Endothelial cell of umbilical vein (primary cell): ENCODE data around the gene DDAH2. TPM values are rescaled to one million over a fixed set of nuclear protein-coding genes. Genes with fewer than 3 reads are reported as not detected.

Experiments used
- BruUV-seq: library from RNA; stranded (reverse); fragments of 400-500 nt; replicated peaks from 2 replicates; lab custom pipeline; 2021; lab: Mats Ljungman, UMichigan
- CTCF ChIA-PET: fragments of 300-600, 350-600 bp; sonication (Branson Sonifier 250); formaldehyde crosslinking; loops from one replicate; lab custom pipeline; 2021; ENCODE audit warnings: antibody characterized with exemption, inconsistent platforms; lab: Charles Lee
- POLR2A ChIA-PET: fragments of 300-600, 350-600 bp; sonication (Branson Sonifier 250); formaldehyde crosslinking; loops from one replicate; lab custom pipeline; 2021; ENCODE audit warnings: antibody characterized with exemption, inconsistent platforms; lab: Charles Lee
- DNase-seq: peaks from one replicate; pipeline ENCODE4 v3.0.0-alpha.2; 2011; ENCODE audit warnings: low read depth, low spot score
- FAIRE-seq: peaks from 2 replicates; lab custom pipeline; 2011; peaks lifted over from hg19 to GRCh38; lab: Jason Lieb, UNC
- H2AFZ ChIP-seq: 2 replicates; pipeline ENCODE4 v1.6.0; 2012; ENCODE audit warnings: low read depth, low read length, control low read depth, inconsistent platforms
- H3K27ac ChIP-seq: 2 replicates; pipeline ENCODE4 v1.5.1; 2011; ENCODE audit warnings: low read depth, mild to moderate bottlenecking, control low read depth, low read length, moderate library complexity; ENCODE audit not compliant: insufficient read depth
- H3K27me3 ChIP-seq, 2 experiments: 2 replicates each; pipeline versions ENCODE4 v1.6.0 to v1.6.1; 2011; ENCODE audit warnings: low read length in 2 of 2, mixed read lengths in 1 of 2; ENCODE audit not compliant: control insufficient read depth in 2 of 2, insufficient read depth in 2 of 2
- H3K36me3 ChIP-seq, 2 experiments: 2 replicates in 1 of 2; 3 replicates in 1 of 2; pipeline ENCODE4 v1.5.1; 2011; ENCODE audit warnings: low read length in 2 of 2, mild to moderate bottlenecking in 1 of 2, moderate library complexity in 1 of 2; ENCODE audit not compliant: control insufficient read depth in 2 of 2, insufficient read depth in 2 of 2; ENCODE audit errors: extremely low read depth in 1 of 2
- H3K4me1 ChIP-seq: 3 replicates; pipeline ENCODE4 v1.5.1; 2011; ENCODE audit warnings: mild to moderate bottlenecking, low read length; ENCODE audit not compliant: control insufficient read depth, insufficient read depth; ENCODE audit errors: extremely low read depth
- H3K4me2 ChIP-seq: 2 replicates; pipeline ENCODE4 v1.6.1; 2011; ENCODE audit warnings: low read length, control low read depth, mixed read lengths; ENCODE audit not compliant: insufficient read depth
- H3K4me3 ChIP-seq, 3 experiments: fragments of 200-600 bp in 1 of 3; sonication (generic), shearing (Covaris generic) in 1 of 3; replicated peaks in 1 of 3; 2 replicates each; pipeline ENCODE4 v1.5.1; 2011 to 2016; ENCODE audit warnings: control low read depth in 3 of 3, low read length in 3 of 3, mild to moderate bottlenecking in 2 of 3, inconsistent platforms in 1 of 3, low read depth in 1 of 3, moderate library complexity in 1 of 3; ENCODE audit not compliant: insufficient read depth in 1 of 3
- H3K79me2 ChIP-seq: 2 replicates; pipeline ENCODE4 v1.6.0; 2012; ENCODE audit warnings: low read length, inconsistent platforms; ENCODE audit not compliant: control insufficient read depth, insufficient read depth
- H3K9ac ChIP-seq: replicated peaks from 2 replicates; pipeline ENCODE3; 2011; ENCODE audit warnings: low read length, control low read depth; ENCODE audit not compliant: insufficient read depth; ENCODE audit errors: extremely low read depth
- H3K9me1 ChIP-seq: replicated peaks from 3 replicates; pipeline ENCODE4 v1.6.0; 2011; ENCODE audit warnings: mild to moderate bottlenecking, low read length; ENCODE audit not compliant: control insufficient read depth, insufficient read depth; ENCODE audit errors: extremely low read depth
- H3K9me3 ChIP-seq: replicated peaks from 2 replicates; pipeline ENCODE4 v1.5.1; 2012; ENCODE audit warnings: low read length, inconsistent platforms; ENCODE audit not compliant: control insufficient read depth, insufficient read depth
- H4K20me1 ChIP-seq: replicated peaks from 2 replicates; pipeline ENCODE3; 2011; ENCODE audit warnings: mild to moderate bottlenecking, low read length; ENCODE audit not compliant: control insufficient read depth, insufficient read depth; ENCODE audit errors: extremely low read depth
- EZH2 ChIP-seq: IDR thresholded peaks from 2 replicates; pipeline ENCODE4 v1.6.1; 2012; ENCODE audit warnings: borderline replicate concordance, low read depth, mild to moderate bottlenecking, moderate library complexity, low read length, inconsistent platforms; ENCODE audit not compliant: severe bottlenecking
- FOS ChIP-seq: IDR thresholded peaks from 2 replicates; pipeline ENCODE4 v1.6.1; 2011; ENCODE audit warnings: mild to moderate bottlenecking, low read length, moderate library complexity, borderline replicate concordance; ENCODE audit not compliant: insufficient read depth
- GATA2 ChIP-seq: IDR thresholded peaks from 2 replicates; pipeline ENCODE4 v1.7.0; 2011; ENCODE audit warnings: low read depth, mild to moderate bottlenecking, moderate library complexity, mixed read lengths, low read length; ENCODE audit not compliant: insufficient read length, insufficient read depth
- JUN ChIP-seq: IDR thresholded peaks from 2 replicates; pipeline ENCODE4 v1.6.1; 2011; ENCODE audit warnings: borderline replicate concordance, low read depth; ENCODE audit not compliant: insufficient read length, insufficient read depth
- MYC ChIP-seq: IDR thresholded peaks from one replicate; pipeline ENCODE4 v1.6.1; 2011; ENCODE audit warnings: mild to moderate bottlenecking, low read depth, low read length
- POLR2A ChIP-seq: IDR thresholded peaks from 2 replicates; pipeline ENCODE4 v1.6.1; 2012; ENCODE audit warnings: low read depth, mild to moderate bottlenecking, control low read depth, low read length
- POLR2AphosphoS5 ChIP-seq: IDR thresholded peaks from 2 replicates; pipeline ENCODE4 v1.6.1; 2012; ENCODE audit warnings: low read depth, mild to moderate bottlenecking, control low read depth, low read length, moderate library complexity; ENCODE audit not compliant: insufficient read depth
- dilution Hi-C: fragments of 300-500 bp; cut with MboI; formaldehyde crosslinking; loops from one replicate; pipeline ENCODE4 v1.15.0; 2019; ENCODE audit warnings: low sequenced_read_pairs; ENCODE audit not compliant: extremely low pct_ligation_motif_present
- intact Hi-C: fragments of 100-400 bp; cut with micrococcal nuclease; formaldehyde crosslinking; loops from one replicate; pipeline ENCODE4 v1.10.0; 2022
- polyA plus RNA-seq, 4 experiments: library from polyadenylated mRNA; depleted of rRNA in 3 of 4; stranded (reverse) in 3 of 4; unstranded in 1 of 4; fragments of >200 nt; gene quantifications; 2 replicates each; pipeline versions ENCODE4 v1.2.1 to v1.2.3, GENCODE V29; 2011 to 2012; ENCODE audit warnings: missing spikeins in 1 of 4
- total RNA-seq: library from RNA; stranded (reverse); gene quantifications from 2 replicates; pipeline ENCODE4 v1.2.3, GENCODE V29; 2021
- TF ChIP-seq, protein P1 (sequence below), 2 donors: IDR thresholded peaks; 1 replicate in 1 of 2; 2 replicates in 1 of 2; pipeline ENCODE4 v1.5.1; 2011; ENCODE audit warnings: low read length in 2 of 2, mild to moderate bottlenecking in 2 of 2, moderate library complexity in 2 of 2, control low read depth in 1 of 2, inconsistent platforms in 1 of 2, low read depth in 1 of 2; ENCODE audit not compliant: insufficient read depth in 1 of 2; ENCODE audit errors: extremely low read depth in 1 of 2
- TF ChIP-seq, protein P2 (sequence below): IDR thresholded peaks from 2 replicates; pipeline ENCODE4 v1.6.1; 2011; ENCODE audit not compliant: insufficient read depth, insufficient read length

The DDAH2 gene
- total and polyA plus RNA-seq, 2 donors (not counting 3 experiments of a cell fraction or from before 2014, with no cell fraction given), result 109 to 176 TPM

DNA sequence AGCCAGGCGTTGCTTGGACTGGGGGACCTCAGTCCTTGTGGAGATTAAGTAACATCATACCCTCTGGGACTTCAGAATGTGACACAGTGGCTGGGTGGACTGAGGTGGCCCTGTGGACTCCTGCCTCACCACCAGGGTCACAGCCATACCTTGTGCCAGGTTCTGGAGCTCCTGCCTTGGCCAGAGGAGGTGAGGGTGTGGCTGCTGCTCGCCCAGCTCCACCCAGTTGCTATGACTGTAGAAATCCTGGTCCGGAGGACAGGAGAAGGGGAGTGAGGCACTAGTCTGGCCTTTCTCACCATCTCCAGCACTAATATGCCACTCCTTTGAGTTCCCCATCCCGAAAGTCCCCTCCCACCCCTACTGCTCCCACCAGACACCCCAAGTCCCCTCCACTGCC, 46.1 kb upstream of the DDAH2 start:
- BruUV-seq, result no TSS peak

DNA sequence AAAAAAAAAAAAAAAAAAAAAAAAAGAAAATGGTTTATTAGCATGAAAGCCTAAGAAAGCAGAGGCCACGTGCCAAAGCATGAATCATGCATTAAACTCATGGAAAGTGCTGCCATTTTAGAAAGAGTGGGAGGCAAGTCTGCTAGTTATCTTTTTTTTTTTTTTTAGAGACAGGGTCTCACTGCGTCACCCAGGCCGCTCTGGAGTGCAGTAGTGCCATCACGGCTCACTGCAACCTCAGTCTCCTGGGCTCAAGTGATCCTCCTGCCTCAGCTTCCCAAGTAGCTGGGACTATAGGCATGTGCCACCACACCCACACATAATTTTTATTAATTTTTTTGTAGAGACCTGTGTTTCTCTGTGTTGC, 42.9 kb upstream of the DDAH2 start:
- H3K36me3 ChIP-seq, result no peaks in the 10 kb centered on the region
- CTCF ChIA-PET, result interaction anchor here (1.2 to 6.6 kb wide), 12 partner anchors 20 to 180 kb away, joined by 3 to 71 read pairs (median 10); partner anchors contain the start of genes DDAH2, HSPA1A, HSPA1L and LSM2
- intact Hi-C loops (loop anchor here (1.0 to 5.0 kb wide), 4 partner anchors 23 to 225 kb away; partner anchors contain the start of genes ATP6V1G2, NELFE, NFKBIL1 and SKIC2), dilution Hi-C loops (no loop called here)
- no peaks in the 10 kb centered on the region for H3K9me1 ChIP-seq
- H4K20me1 ChIP-seq, result no peaks in the 10 kb centered on the region
- TF ChIP-seq, protein P1, sequence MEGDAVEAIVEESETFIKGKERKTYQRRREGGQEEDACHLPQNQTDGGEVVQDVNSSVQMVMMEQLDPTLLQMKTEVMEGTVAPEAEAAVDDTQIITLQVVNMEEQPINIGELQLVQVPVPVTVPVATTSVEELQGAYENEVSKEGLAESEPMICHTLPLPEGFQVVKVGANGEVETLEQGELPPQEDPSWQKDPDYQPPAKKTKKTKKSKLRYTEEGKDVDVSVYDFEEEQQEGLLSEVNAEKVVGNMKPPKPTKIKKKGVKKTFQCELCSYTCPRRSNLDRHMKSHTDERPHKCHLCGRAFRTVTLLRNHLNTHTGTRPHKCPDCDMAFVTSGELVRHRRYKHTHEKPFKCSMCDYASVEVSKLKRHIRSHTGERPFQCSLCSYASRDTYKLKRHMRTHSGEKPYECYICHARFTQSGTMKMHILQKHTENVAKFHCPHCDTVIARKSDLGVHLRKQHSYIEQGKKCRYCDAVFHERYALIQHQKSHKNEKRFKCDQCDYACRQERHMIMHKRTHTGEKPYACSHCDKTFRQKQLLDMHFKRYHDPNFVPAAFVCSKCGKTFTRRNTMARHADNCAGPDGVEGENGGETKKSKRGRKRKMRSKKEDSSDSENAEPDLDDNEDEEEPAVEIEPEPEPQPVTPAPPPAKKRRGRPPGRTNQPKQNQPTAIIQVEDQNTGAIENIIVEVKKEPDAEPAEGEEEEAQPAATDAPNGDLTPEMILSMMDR (IDR thresholded peaks at IDR 0.05; ENCODE audit: extremely low read depth in 1 of 2, insufficient read depth in 1 of 2, low read depth in 1 of 2, low read length in 2 of 2), result no peak
- no peak for TF ChIP-seq POLR2A
- no peak for TF ChIP-seq EZH2
- no peak for TF ChIP-seq GATA2
- no peak for TF ChIP-seq MYC
- no peak for TF ChIP-seq FOS
- no peak for TF ChIP-seq POLR2AphosphoS5
- TF ChIP-seq, protein P2, sequence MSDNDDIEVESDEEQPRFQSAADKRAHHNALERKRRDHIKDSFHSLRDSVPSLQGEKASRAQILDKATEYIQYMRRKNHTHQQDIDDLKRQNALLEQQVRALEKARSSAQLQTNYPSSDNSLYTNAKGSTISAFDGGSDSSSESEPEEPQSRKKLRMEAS, result no peak
- no peak for TF ChIP-seq JUN
- POLR2A ChIA-PET, result interaction anchor here (0.6 to 0.7 kb wide), 2 partner anchors 15 to 37 kb away, joined by 4 to 6 read pairs; no protein-coding TSS in a partner anchor
- no peaks in the 10 kb centered on the region for H3K9me3 ChIP-seq
- DNase-seq, result no peak
- no peaks in the 10 kb centered on the region for H3K27me3 ChIP-seq
- H3K4me2 ChIP-seq, result no peak overlapping the region
- no peak for FAIRE-seq
- no peak overlapping the region for H3K9ac ChIP-seq
- H3K4me1 ChIP-seq, result peaks cover 2% of the 10 kb centered on the region
- BruUV-seq, result no TSS peak
- no peaks in the 10 kb centered on the region for H3K79me2 ChIP-seq
- no peak overlapping the region for H3K4me3 ChIP-seq
- no peak overlapping the region for H2AFZ ChIP-seq
- no peak overlapping the region for H3K27ac ChIP-seq

More for the DNA sequence above, 46.1 kb upstream of the DDAH2 start:
- no peak for TF ChIP-seq GATA2
- no peak for TF ChIP-seq POLR2AphosphoS5
- H3K4me2 ChIP-seq, result no peak overlapping the region
- intact Hi-C loops, result no loop called here
- ChIA-PET POLR2A (no interaction called here), CTCF (interaction anchor here (1.0 to 6.6 kb wide), 3 partner anchors 9 to 56 kb away, joined by 3 to 71 read pairs (median 61); no protein-coding TSS in a partner anchor)
- dilution Hi-C loops, result no loop called here
- H3K4me3 ChIP-seq, result no peak overlapping the region
- H3K79me2 ChIP-seq, result no peaks in the 10 kb centered on the region
- no peak overlapping the region for H3K9ac ChIP-seq
- H3K9me1 ChIP-seq, result no peaks in the 10 kb centered on the region
- FAIRE-seq (no peak), DNase-seq (no peak)
- peaks cover 0 to 14% of the 10 kb centered on the region in 2 experiments for H3K36me3 ChIP-seq
- no peaks in the 10 kb centered on the region for H3K9me3 ChIP-seq
- peaks cover 4% of the 10 kb centered on the region for H3K4me1 ChIP-seq
- H3K27ac ChIP-seq, result no peak overlapping the region
- H2AFZ ChIP-seq, result no peak overlapping the region
- H3K27me3 ChIP-seq, result no peaks in the 10 kb centered on the region
- H4K20me1 ChIP-seq, result no peaks in the 10 kb centered on the region
